ENCODE measurements around the gene TIAM2. TPM values are rescaled to one million over a fixed set of nuclear protein-coding genes. Genes with fewer than 3 reads are reported as not detected.

Gene TIAM2
- total RNA-seq, 1 donor from 2014 or later: 6.2 TPM

- Histone ChIP-seq H3K4me3 (no peak overlapping the region), H3K27me3 (no peaks in the 10 kb centered on the region), H3K9me3 (no peaks in the 10 kb centered on the region), H3K36me3 (no peaks in the 10 kb centered on the region), H3K4me1 (no peaks in the 10 kb centered on the region), H3K27ac (no peak overlapping the region)
- ATAC-seq (no peak), DNase-seq (no peak)
- intact Hi-C loops (cut with DNase I): no loop called here
- no peak for TF ChIP-seq CTCF (IDR thresholded peaks at IDR 0.05)
Measured at GRCh38 chr6:155055729-155056128, 60.6 kb downstream of the TIAM2 start.

- TF ChIP-seq CTCF (IDR thresholded peaks at IDR 0.05): no peak
- Histone ChIP-seq H3K4me3 (no peak overlapping the region), H3K36me3 (no peaks in the 10 kb centered on the region), H3K4me1 (no peaks in the 10 kb centered on the region), H3K9me3 (no peaks in the 10 kb centered on the region), H3K27ac (no peak overlapping the region), H3K27me3 (no peaks in the 10 kb centered on the region)
- ATAC-seq (no peak), DNase-seq (no peak)
- intact Hi-C loops (cut with DNase I): no loop called here
Measured at GRCh38 chr6:155056756-155057155, 61.6 kb downstream of the TIAM2 start.

- no peaks in the 10 kb centered on the region for H3K36me3 ChIP-seq
- ATAC-seq (no peak), DNase-seq (no peak)
- H3K4me3 ChIP-seq: no peak overlapping the region
- H3K9me3 ChIP-seq: no peaks in the 10 kb centered on the region
- no peak for TF ChIP-seq CTCF (IDR thresholded peaks at IDR 0.05)
- no peaks in the 10 kb centered on the region for H3K4me1 ChIP-seq
- no peaks in the 10 kb centered on the region for H3K27me3 ChIP-seq
- intact Hi-C loops (cut with DNase I): no loop called here
- no peak overlapping the region for H3K27ac ChIP-seq
Measured at GRCh38 chr6:155061381-155061780, 66.3 kb downstream of the TIAM2 start.

- Histone ChIP-seq H3K4me3 (no peak overlapping the region), H3K27ac (no peak overlapping the region), H3K9me3 (no peaks in the 10 kb centered on the region), H3K36me3 (no peaks in the 10 kb centered on the region), H3K4me1 (no peaks in the 10 kb centered on the region), H3K27me3 (no peaks in the 10 kb centered on the region)
- no peak for DNase-seq
- intact Hi-C loops (cut with DNase I): no loop called here
- ATAC-seq: no peak
- no peak for TF ChIP-seq CTCF (IDR thresholded peaks at IDR 0.05)
Measured at GRCh38 chr6:155062866-155063341, 67.8 kb downstream of the TIAM2 start.

- DNase-seq: no peak
- intact Hi-C loops (cut with DNase I): no loop called here
- no peak for ATAC-seq
- Histone ChIP-seq H3K9me3 (no peaks in the 10 kb centered on the region), H3K36me3 (no peaks in the 10 kb centered on the region), H3K27me3 (no peaks in the 10 kb centered on the region), H3K27ac (no peak overlapping the region), H3K4me3 (no peak overlapping the region), H3K4me1 (no peaks in the 10 kb centered on the region)
- TF ChIP-seq CTCF (IDR thresholded peaks at IDR 0.05): no peak
Measured at GRCh38 chr6:155064303-155064702, 69.2 kb downstream of the TIAM2 start.

- DNase-seq (no peak), ATAC-seq (no peak)
- Histone ChIP-seq H3K4me3 (no peak overlapping the region), H3K36me3 (no peaks in the 10 kb centered on the region), H3K9me3 (no peaks in the 10 kb centered on the region), H3K27me3 (no peaks in the 10 kb centered on the region), H3K27ac (no peak overlapping the region), H3K4me1 (no peaks in the 10 kb centered on the region)
- intact Hi-C loops (cut with DNase I): no loop called here
- no peak for TF ChIP-seq CTCF (IDR thresholded peaks at IDR 0.05)
Measured at GRCh38 chr6:155066361-155066760, 71.2 kb downstream of the TIAM2 start.
